Transverse colon (tissue), 3 donors: ENCODE measurements around the gene EPC2.

Source experiments
- CTCF ChIP-seq, 5 experiments: fragments of 200-600 bp in 3 of 5; fragments of 450-650 bp in 2 of 5; sonication (generic) in 3 of 5; IDR thresholded peaks; 1 replicate in 2 of 5; 2 replicates in 3 of 5; pipeline ENCODE4 v1.5.1; 2016 to 2017; ENCODE audit warnings: antibody characterized with exemption in 5 of 5, inconsistent platforms in 3 of 5, mild to moderate bottlenecking in 2 of 5, moderate library complexity in 1 of 5
- EP300 ChIP-seq: sonication (generic); formaldehyde crosslinking; IDR thresholded peaks from one replicate; pipeline ENCODE4 v1.6.1; 2017; ENCODE audit warnings: antibody characterized with exemption, low read depth

GRCh38 chr2:148660999-148661398, 16.4 kb downstream of the EPC2 start:
- TF ChIP-seq CTCF (IDR thresholded peaks at IDR 0.05) = no peak
- TF ChIP-seq EP300 = no peak
